Muscle of leg (tissue), 11 donors: ENCODE data around the gene RHEX. TPM values are rescaled to one million over a fixed set of nuclear protein-coding genes. Genes with fewer than 3 reads are reported as not detected.

Experiments used
- DNase-seq: peaks from one replicate; pipeline ENCODE4 v3.0.0; 2013
- H3K27ac ChIP-seq: one replicate; pipeline ENCODE4 v1.5.1; 2013; ENCODE audit warnings: mild to moderate bottlenecking, low read length, control low read depth
- H3K27me3 ChIP-seq: one replicate; pipeline ENCODE4 v1.6.1; 2013; ENCODE audit warnings: low read length; ENCODE audit not compliant: control insufficient read depth, insufficient read depth
- H3K36me3 ChIP-seq: one replicate; pipeline ENCODE4 v1.6.1; 2013; ENCODE audit warnings: low read length; ENCODE audit not compliant: control insufficient read depth, insufficient read depth
- H3K4me1 ChIP-seq: one replicate; pipeline ENCODE4 v1.6.1; 2013; ENCODE audit warnings: low read length; ENCODE audit not compliant: control insufficient read depth, insufficient read depth
- H3K4me3 ChIP-seq: one replicate; pipeline ENCODE4 v1.5.1; 2013; ENCODE audit warnings: low read length, control low read depth
- H3K9me3 ChIP-seq: replicated peaks from 2 replicates; pipeline ENCODE4 v1.6.1; 2013; ENCODE audit warnings: low read depth, low read length; ENCODE audit not compliant: control insufficient read depth
- WGBS: methylation state at CpG from one replicate; pipeline ENCODE4 v1.1.5; 2013; ENCODE audit warnings: missing lambda C conversion rate; ENCODE audit not compliant: insufficient coverage; 5-methylcytosine and 5-hydroxymethylcytosine counted together
- polyA plus RNA-seq, 8 donors: library from polyadenylated mRNA; unstranded; fragments of 120-200 nt; gene quantifications; one replicate each; pipeline versions ENCODE4 v1.2.1 to v1.2.3, GENCODE V29; 2013; ENCODE audit warnings: inconsistent platforms in 1 of 8, low replicate concordance in 1 of 8; ENCODE audit not compliant: insufficient read length in 8 of 8, insufficient read depth in 1 of 8
- total RNA-seq: library from RNA; stranded (reverse); fragments of 120-200 nt; gene quantifications from one replicate; pipeline ENCODE4 v1.2.4, GENCODE V29; 2013

Gene RHEX
- total and polyA plus RNA-seq, 9 donors, result 0.17 to 0.65 (median 0.36) TPM

GRCh38 chr1:206116191-206116872, 63.4 kb downstream of the RHEX start:
- Histone ChIP-seq H3K27me3 (peaks cover 16% of the 10 kb centered on the region), H3K9me3 (peaks cover 2% of the 10 kb centered on the region), H3K27ac (no peak overlapping the region), H3K36me3 (no peaks in the 10 kb centered on the region), H3K4me3 (peak overlapping the region; percentile 50), H3K4me1 (peaks cover 19% of the 10 kb centered on the region)
- no peak for DNase-seq
- WGBS, result 88% methylated on average over 24 of the region's 25 CpGs

- Histone ChIP-seq H3K36me3 (no peaks in the 10 kb centered on the region), H3K27ac (peak overlapping the region; percentile 20), H3K27me3 (peaks cover 16% of the 10 kb centered on the region), H3K4me3 (peak overlapping the region; percentile 50), H3K9me3 (peaks cover 3% of the 10 kb centered on the region), H3K4me1 (peaks cover 19% of the 10 kb centered on the region)
- 10% methylated on average over 4 of the region's 5 CpGs for WGBS
- no peak for DNase-seq
Observed at GRCh38 chr1:206116873-206117150, 63.8 kb downstream of the RHEX start.

- Histone ChIP-seq H3K4me1 (peaks cover 19% of the 10 kb centered on the region), H3K36me3 (no peaks in the 10 kb centered on the region), H3K27ac (peak within 1 kb of the TSS; percentile 20), H3K27me3 (peaks cover 16% of the 10 kb centered on the region), H3K9me3 (peaks cover 5% of the 10 kb centered on the region), H3K4me3 (peak within 1 kb of the TSS; percentile 50)
- peak; percentile 91 for DNase-seq
- under 1% methylated on average over 46 of the region's 55 CpGs for WGBS
Observed at GRCh38 chr1:206117151-206117948, 64.4 kb downstream of the RHEX start, which contains the start of gene AVPR1B. Gene AVPR1B (minus strand): TSS chr1:206117388. CDS start chr1:206116890, 498 bp downstream.

GRCh38 chr1:206120406-206120805, 67.4 kb downstream of the RHEX start:
- Histone ChIP-seq H3K27me3 (peaks cover 12% of the 10 kb centered on the region), H3K9me3 (peaks cover 5% of the 10 kb centered on the region), H3K4me3 (no peak overlapping the region), H3K36me3 (no peaks in the 10 kb centered on the region), H3K4me1 (peaks cover 19% of the 10 kb centered on the region), H3K27ac (no peak overlapping the region)
- DNase-seq, result no peak

- peaks cover 5% of the 10 kb centered on the region for H3K9me3 ChIP-seq
- peaks cover 12% of the 10 kb centered on the region for H3K27me3 ChIP-seq
- no peaks in the 10 kb centered on the region for H3K36me3 ChIP-seq
- WGBS, result no CpG with 5 or more reads among the region's 1 CpG
- peaks cover 17% of the 10 kb centered on the region for H3K4me1 ChIP-seq
- no peak overlapping the region for H3K27ac ChIP-seq
- H3K4me3 ChIP-seq, result no peak overlapping the region
- DNase-seq, result no peak
Observed at GRCh38 chr1:206121269-206121668, 68.3 kb downstream of the RHEX start.

- no peaks in the 10 kb centered on the region for H3K36me3 ChIP-seq
- H3K4me1 ChIP-seq, result peaks cover 5% of the 10 kb centered on the region
- H3K9me3 ChIP-seq, result peaks cover 5% of the 10 kb centered on the region
- H3K27me3 ChIP-seq, result peaks cover 4% of the 10 kb centered on the region
- H3K27ac ChIP-seq, result no peak overlapping the region
- no peak for DNase-seq
- H3K4me3 ChIP-seq, result no peak overlapping the region
Observed at GRCh38 chr1:206122686-206123085, 69.7 kb downstream of the RHEX start.

GRCh38 chr1:206125346-206125745, 72.4 kb downstream of the RHEX start:
- Histone ChIP-seq H3K4me3 (no peak overlapping the region), H3K9me3 (peaks cover 5% of the 10 kb centered on the region), H3K4me1 (peaks cover 3% of the 10 kb centered on the region), H3K27me3 (no peaks in the 10 kb centered on the region), H3K36me3 (no peaks in the 10 kb centered on the region), H3K27ac (no peak overlapping the region)
- WGBS, result no CpG with 5 or more reads among the region's 1 CpG
- no peak for DNase-seq

GRCh38 chr1:206127336-206127735, 74.4 kb downstream of the RHEX start:
- Histone ChIP-seq H3K9me3 (no peaks in the 10 kb centered on the region), H3K36me3 (no peaks in the 10 kb centered on the region), H3K27me3 (no peaks in the 10 kb centered on the region), H3K4me1 (peaks cover 9% of the 10 kb centered on the region), H3K27ac (no peak overlapping the region), H3K4me3 (no peak overlapping the region)
- no peak for DNase-seq
- 96% methylated on average over 7 of the region's 9 CpGs for WGBS

- H3K4me3 ChIP-seq, result no peak overlapping the region
- H3K27ac ChIP-seq, result no peak overlapping the region
- no peaks in the 10 kb centered on the region for H3K9me3 ChIP-seq
- DNase-seq, result peak; percentile 34
- no peaks in the 10 kb centered on the region for H3K27me3 ChIP-seq
- 26% methylated on average over 3 of the region's 4 CpGs for WGBS
- no peaks in the 10 kb centered on the region for H3K36me3 ChIP-seq
- H3K4me1 ChIP-seq, result peaks cover 9% of the 10 kb centered on the region
Observed at GRCh38 chr1:206128196-206128595, 75.2 kb downstream of the RHEX start.

- Histone ChIP-seq H3K9me3 (no peaks in the 10 kb centered on the region), H3K27ac (no peak overlapping the region), H3K4me1 (peaks cover 26% of the 10 kb centered on the region), H3K27me3 (no peaks in the 10 kb centered on the region), H3K4me3 (no peak overlapping the region), H3K36me3 (no peaks in the 10 kb centered on the region)
- DNase-seq, result peak; percentile 45
- 61% methylated on average over 3 of the region's 7 CpGs for WGBS
Observed at GRCh38 chr1:206131037-206131436, 78.1 kb downstream of the RHEX start.
